Nucleus accumbens (tissue), 56 donors: ENCODE data around the gene EP300.
A peak's percentile ranks its signal among the peaks of the same experiment; 100 is the strongest.
"Not testable (repeated sequence)": the region's sequence is repeated elsewhere in the genome, so short reads cannot be mapped to it uniquely, and the experiment has no call there.

Experiments
- DNase-seq, 56 donors: peaks; one replicate each; lab custom pipeline; 2025; lab: John Stamatoyannopoulos, UW

EP300 gene

GRCh38 chr22:41076857-41077256 lies 15.5 kb upstream of the EP300 start:
- DNase-seq, result no peak

- DNase-seq, result no peak
These were observed 13.5 kb upstream of the EP300 start for GRCh38 chr22:41078931-41079330.

GRCh38 chr22:41085842-41086241 lies 6.5 kb upstream of the EP300 start:
- no peak for DNase-seq

GRCh38 chr22:41091132-41092022 lies 1.0 kb upstream of the EP300 start:
- DNase-seq, result peak; percentile 64 to 99 (median 98)

GRCh38 chr22:41092847-41093411 lies 537 bp downstream of the EP300 start:
- DNase-seq, result peak in 14 of 56 donors; percentile 3 to 66 (median 43)

- peak in 2 of 56 donors; percentile 7 to 10 for DNase-seq
These were observed 1.7 kb downstream of the EP300 start for GRCh38 chr22:41094041-41094593.

- DNase-seq, result no peak
These were observed 4.0 kb downstream of the EP300 start for GRCh38 chr22:41096391-41096790.

GRCh38 chr22:41096841-41097240 lies 4.4 kb downstream of the EP300 start:
- no peak for DNase-seq

- peak in 1 of 56 donors; percentile 2 for DNase-seq
These were observed 6.6 kb downstream of the EP300 start for GRCh38 chr22:41099036-41099435.

GRCh38 chr22:41106122-41106968 lies 14.0 kb downstream of the EP300 start:
- no peak for DNase-seq

GRCh38 chr22:41106969-41107325 lies 14.6 kb downstream of the EP300 start:
- DNase-seq, result not testable (repeated sequence)

- DNase-seq, result no peak
These were observed 18.6 kb downstream of the EP300 start for GRCh38 chr22:41110968-41111367.

GRCh38 chr22:41116342-41116741 lies 23.9 kb downstream of the EP300 start:
- DNase-seq, result no peak

- no peak for DNase-seq
These were observed 25.0 kb downstream of the EP300 start for GRCh38 chr22:41117127-41117965.

GRCh38 chr22:41123151-41123550 lies 30.8 kb downstream of the EP300 start:
- DNase-seq, result no peak

- DNase-seq, result no peak
These were observed 31.7 kb downstream of the EP300 start for GRCh38 chr22:41124086-41124485.

- no peak for DNase-seq
These were observed 35.1 kb downstream of the EP300 start for GRCh38 chr22:41127451-41127850.

- DNase-seq, result no peak
These were observed 36.2 kb downstream of the EP300 start for GRCh38 chr22:41128606-41129005.

GRCh38 chr22:41132550-41132949 lies 40.2 kb downstream of the EP300 start:
- DNase-seq, result no peak
